HS-5 (cell line): Measurements from ENCODE around the gene PDZD8.
A peak's percentile ranks its signal among the peaks of the same experiment; 100 is the strongest.
"Not testable (repeated sequence)": the region's sequence is repeated elsewhere in the genome, so short reads cannot be mapped to it uniquely, and the experiment has no call there.

ENCODE experiments used
- DNase-seq: peaks from one replicate; pipeline ENCODE4 v3.0.0-alpha.2; 2012; ENCODE audit warnings: low read depth

PDZD8 gene

GRCh38 chr10:117254774-117255735, 120.2 kb downstream of the PDZD8 start:
- DNase-seq, result no peak

GRCh38 chr10:117254338-117254737, 120.9 kb downstream of the PDZD8 start:
- no peak for DNase-seq

DNA sequence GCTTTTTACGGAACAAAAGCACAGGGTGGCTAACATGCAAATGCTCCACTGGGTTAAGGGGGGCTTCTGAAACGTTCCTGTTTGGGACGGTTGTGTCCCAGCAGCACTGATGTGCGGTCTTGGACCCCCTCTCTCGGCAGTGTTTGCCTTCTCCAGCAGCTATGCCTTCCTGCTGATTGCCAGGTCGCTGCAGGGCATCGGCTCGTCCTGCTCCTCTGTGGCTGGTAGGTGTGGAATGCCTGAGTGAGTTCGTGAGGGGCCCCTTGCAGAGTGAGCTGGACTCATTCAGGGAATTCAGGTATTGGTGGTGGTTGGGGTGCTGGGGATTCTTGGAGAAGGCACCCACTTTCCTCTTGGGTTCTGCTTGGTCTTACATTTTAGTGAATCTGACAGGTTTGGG, 121.3 kb downstream of the PDZD8 start:
- DNase-seq, result no peak

GRCh38 chr10:117250411-117250810, 124.8 kb downstream of the PDZD8 start:
- no peak for DNase-seq

- DNase-seq, result no peak
Measured at GRCh38 chr10:117249493-117250093, 125.6 kb downstream of the PDZD8 start.

- no peak for DNase-seq
Measured at GRCh38 chr10:117248750-117249465, 126.3 kb downstream of the PDZD8 start.

DNA sequence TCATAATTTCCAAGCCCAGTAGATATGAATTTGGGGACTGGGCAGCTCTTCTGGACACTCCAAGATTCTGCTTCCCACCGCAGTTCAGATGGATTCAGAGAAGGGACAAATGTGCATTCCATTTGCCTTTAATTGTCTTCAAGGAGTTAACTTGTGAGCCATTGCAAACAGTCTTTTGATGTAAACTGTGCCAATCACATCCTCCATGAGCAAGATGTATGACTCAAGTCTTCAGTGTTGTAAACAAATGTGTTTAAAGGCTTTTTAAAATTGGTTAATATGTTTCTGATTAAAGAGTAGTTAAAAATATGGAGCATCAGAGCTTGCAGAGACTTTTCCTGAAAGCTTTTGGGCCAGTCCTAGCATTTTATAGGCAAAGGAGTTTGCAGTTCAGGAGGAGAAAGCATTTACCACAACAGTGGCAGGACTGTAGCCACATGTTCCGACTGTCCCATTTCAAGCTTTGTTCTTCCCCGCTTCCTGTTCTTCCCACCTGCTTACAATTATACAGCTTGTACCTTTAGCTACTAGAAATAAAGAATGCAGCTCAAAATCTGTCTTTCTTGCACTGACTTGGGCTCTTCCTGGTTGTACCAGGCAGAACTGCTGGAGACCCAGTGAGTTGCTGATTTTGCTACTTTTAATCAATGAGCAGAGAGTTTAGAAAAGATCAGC, 128.1 kb downstream of the PDZD8 start:
- DNase-seq, result peak; percentile 15

DNA sequence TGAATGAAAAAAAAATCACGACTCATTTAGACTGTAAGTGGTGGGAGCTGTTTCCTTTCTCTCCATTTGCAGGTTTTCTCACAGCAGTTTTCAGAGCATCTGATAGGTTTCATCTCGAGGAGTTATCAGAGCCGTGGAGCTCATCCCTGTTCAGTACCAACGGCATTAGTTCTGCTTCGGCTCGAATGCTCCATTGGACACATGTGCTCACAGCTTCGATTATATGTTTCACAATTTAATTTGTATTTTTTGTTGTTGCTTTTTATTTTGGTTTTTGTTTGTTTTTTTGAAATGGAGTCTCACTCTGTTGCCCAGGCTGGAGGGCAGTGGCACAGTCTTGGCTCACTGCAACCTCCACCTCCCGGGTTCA, 132.8 kb downstream of the PDZD8 start:
- no peak for DNase-seq

DNA sequence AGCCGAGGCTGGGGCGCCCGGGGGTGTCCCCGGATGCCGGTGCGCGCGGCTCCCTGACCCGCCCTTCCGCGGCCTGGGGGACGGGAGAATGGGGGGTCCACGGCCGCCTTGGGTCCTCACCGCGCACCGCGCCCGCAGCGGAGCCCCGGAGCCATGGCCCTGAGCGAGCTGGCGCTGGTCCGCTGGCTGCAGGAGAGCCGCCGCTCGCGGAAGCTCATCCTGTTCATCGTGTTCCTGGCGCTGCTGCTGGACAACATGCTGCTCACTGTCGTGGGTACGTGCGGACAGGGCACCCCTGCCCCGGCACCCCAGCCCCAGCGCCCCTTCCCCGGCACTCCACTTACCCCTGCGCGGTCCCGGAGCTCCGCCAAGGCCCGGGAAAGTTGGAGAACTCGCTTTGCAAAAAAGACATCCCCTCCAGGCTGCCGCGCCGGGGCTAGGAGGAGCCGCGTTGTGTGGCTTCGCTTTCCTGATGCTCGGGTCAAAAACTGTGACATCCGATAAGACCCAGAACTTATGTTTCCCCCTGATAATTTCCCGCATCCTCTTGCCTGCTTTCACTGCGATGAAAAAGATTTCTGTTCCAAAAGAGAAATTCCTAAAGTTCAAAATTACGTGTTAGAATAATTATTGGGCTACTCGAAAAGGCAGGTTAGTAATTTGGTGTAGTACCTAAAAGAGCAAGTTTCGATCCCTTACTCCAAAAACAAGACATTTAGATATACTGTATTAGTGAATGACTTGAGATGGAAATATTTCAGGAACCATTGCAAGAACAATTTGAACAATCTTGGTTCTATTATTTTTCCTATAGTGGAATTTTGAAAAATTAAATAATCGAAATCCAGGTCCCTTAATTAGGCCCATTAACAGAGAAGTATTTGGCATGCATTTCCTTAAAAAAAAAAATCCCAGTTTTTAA, 133.4 kb downstream of the PDZD8 start:
- DNase-seq, result no peak

GRCh38 chr10:117240621-117241529, 134.4 kb downstream of the PDZD8 start, which contains the start of gene SLC18A2:
SLC18A2 (plus strand) TSS chr10:117241114; CDS start chr10:117241694, 580 bp downstream.
- DNase-seq, result no peak

DNA sequence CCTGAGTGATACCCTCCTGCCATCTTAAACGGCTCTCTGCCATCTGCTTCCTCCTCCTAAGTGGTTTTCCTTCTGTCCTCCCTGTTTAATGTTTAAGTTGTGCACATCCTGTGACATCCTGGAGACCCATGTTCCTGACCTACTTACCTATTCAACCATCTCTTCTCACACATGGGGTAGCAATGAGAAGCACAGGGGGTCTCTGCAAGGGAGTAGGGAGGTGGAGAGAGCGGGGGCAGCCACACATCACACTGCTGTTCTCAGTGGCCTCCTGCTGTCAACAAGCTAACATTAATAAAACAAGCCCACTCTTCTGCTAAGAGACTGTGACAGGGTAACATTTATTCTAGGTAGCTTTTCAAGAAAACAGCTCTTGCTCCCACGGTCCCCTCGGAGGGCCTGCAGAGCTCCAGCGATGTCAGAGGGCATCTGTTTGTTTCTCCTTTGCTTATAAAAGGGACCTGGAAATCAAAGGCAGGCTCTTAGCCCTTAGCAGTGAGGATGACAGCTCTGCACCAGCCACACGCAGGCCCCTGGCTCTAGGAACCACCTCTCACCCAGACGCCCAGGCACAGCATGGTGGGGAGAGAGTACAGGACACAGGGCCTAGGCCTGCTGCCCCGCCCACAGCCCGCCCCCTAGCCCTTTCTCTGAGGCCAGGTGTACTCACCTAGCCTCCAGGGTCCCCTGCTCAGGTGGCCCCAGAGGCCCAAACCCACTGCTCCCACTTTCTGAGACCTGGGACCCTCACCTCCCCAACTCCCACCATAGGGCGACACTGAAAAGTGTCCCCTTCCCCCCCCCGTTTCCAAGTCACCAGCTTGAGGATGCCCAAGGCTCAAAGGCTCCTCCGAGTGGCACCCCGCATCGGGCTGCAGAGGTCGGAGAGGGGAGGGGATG, 135.3 kb downstream of the PDZD8 start:
- DNase-seq, result no peak

- no peak for DNase-seq
Measured at GRCh38 chr10:117239051-117239450, 136.2 kb downstream of the PDZD8 start.

GRCh38 chr10:117237401-117237991, 137.7 kb downstream of the PDZD8 start:
- no peak for DNase-seq

- not testable (repeated sequence) for DNase-seq
Measured at GRCh38 chr10:117230107-117230506, 145.1 kb downstream of the PDZD8 start.

- DNase-seq, result no peak
Measured at GRCh38 chr10:117228210-117228609, 147.0 kb downstream of the PDZD8 start.
